Breast epithelium (tissue), 3 donors: ENCODE data around the gene TADA2A.

Source experiments
- CTCF ChIP-seq, 3 donors: fragments of 450-650 bp; IDR thresholded peaks; one replicate each; pipeline ENCODE4 v1.5.1; 2016 to 2017; ENCODE audit warnings: antibody characterized with exemption in 3 of 3, mild to moderate bottlenecking in 3 of 3, moderate library complexity in 3 of 3
- POLR2AphosphoS5 ChIP-seq, 3 donors: sonication (generic); formaldehyde crosslinking; IDR thresholded peaks; one replicate each; pipeline ENCODE4 v1.6.1; 2017; ENCODE audit warnings: antibody characterized with exemption in 3 of 3

- TF ChIP-seq POLR2AphosphoS5 (IDR thresholded peaks at IDR 0.05) (peak in 2 of 3 donors; percentile 63 to 77), CTCF (IDR thresholded peaks at IDR 0.05) (no peak)
Observed at GRCh38 chr17:37478187-37478586, 71.5 kb downstream of the TADA2A start.
